Loucy (cell line): Measurements from ENCODE around the gene SLC35G4.
"Not testable (repeated sequence)": the region's sequence is repeated elsewhere in the genome, so short reads cannot be mapped to it uniquely, and the experiment has no call there.

Experiments
- CTCF ChIP-seq: fragments of 200-600 bp; sonication (generic); conservative IDR thresholded peaks from 2 replicates; pipeline ENCODE4 v1.5.1; 2014; ENCODE audit warnings: mild to moderate bottlenecking, antibody characterized with exemption, low read length
- EZH2phosphoT487 ChIP-seq: fragments of 200-600 bp; IDR thresholded peaks from 2 replicates; pipeline ENCODE4 v1.6.1; 2018; ENCODE audit warnings: antibody characterized with exemption, mild to moderate bottlenecking, moderate library complexity, borderline replicate concordance

DNA sequence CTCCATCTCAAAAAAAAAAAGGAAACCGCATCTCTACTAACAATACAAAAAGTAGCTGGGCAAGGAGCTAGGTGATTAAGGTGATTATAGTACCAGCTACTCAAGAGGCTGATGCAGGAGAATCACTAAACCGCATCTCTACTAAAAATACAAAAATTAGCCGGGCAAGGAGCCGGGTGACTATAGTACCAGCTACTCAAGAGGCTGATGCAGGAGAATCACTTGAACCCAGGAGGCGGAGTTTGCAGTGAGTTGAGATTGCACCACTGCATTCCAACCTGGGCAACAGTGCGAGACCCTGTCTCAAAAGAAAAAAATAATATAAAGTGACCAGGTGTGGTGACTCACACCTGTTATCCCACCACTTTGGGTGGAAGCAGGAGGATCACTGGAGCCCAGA lies 5.6 kb downstream of the SLC35G4 start:
- TF ChIP-seq CTCF, EZH2phosphoT487: not testable (repeated sequence)
